ENCODE data around the gene GABRB1.

GABRB1 gene

GRCh38 chr4:47045261-47045660 lies 13.9 kb downstream of the GABRB1 start:
- TF ChIP-seq CTCF (IDR thresholded peaks at IDR 0.05; ENCODE audit: borderline replicate concordance, insufficient read depth, low read depth, low read length) = no peak
- no peak overlapping the region for H3K4me3 ChIP-seq (ENCODE audit: low read depth, low read length)

GRCh38 chr4:47049347-47049746 lies 18.0 kb downstream of the GABRB1 start:
- no peak for TF ChIP-seq CTCF (IDR thresholded peaks at IDR 0.05; ENCODE audit: borderline replicate concordance, insufficient read depth, low read depth, low read length)
- no peak overlapping the region for H3K4me3 ChIP-seq (ENCODE audit: low read depth, low read length)

GRCh38 chr4:47050761-47051725 lies 19.7 kb downstream of the GABRB1 start:
- no peak for TF ChIP-seq CTCF (IDR thresholded peaks at IDR 0.05; ENCODE audit: borderline replicate concordance, insufficient read depth, low read depth, low read length)

GRCh38 chr4:47053485-47053884 lies 22.1 kb downstream of the GABRB1 start:
- TF ChIP-seq CTCF (IDR thresholded peaks at IDR 0.05; ENCODE audit: borderline replicate concordance, insufficient read depth, low read depth, low read length) = no peak
- H3K4me3 ChIP-seq (ENCODE audit: low read depth, low read length) = no peak overlapping the region

More at GRCh38 chr4:47050761-47051725, 19.7 kb downstream of the GABRB1 start:
- no peak overlapping the region for H3K4me3 ChIP-seq (ENCODE audit: low read depth, low read length)

- no peak overlapping the region for H3K4me3 ChIP-seq (ENCODE audit: low read depth, low read length)
- TF ChIP-seq CTCF (IDR thresholded peaks at IDR 0.05; ENCODE audit: borderline replicate concordance, insufficient read depth, low read depth, low read length) = no peak
Observed at GRCh38 chr4:47054130-47054529, 22.8 kb downstream of the GABRB1 start.

- no peak for TF ChIP-seq CTCF (IDR thresholded peaks at IDR 0.05; ENCODE audit: borderline replicate concordance, insufficient read depth, low read depth, low read length)
- H3K4me3 ChIP-seq (ENCODE audit: low read depth, low read length) = no peak overlapping the region
Observed at GRCh38 chr4:47057991-47058390, 26.6 kb downstream of the GABRB1 start.

- TF ChIP-seq CTCF (IDR thresholded peaks at IDR 0.05; ENCODE audit: borderline replicate concordance, insufficient read depth, low read depth, low read length) = no peak
Observed at GRCh38 chr4:47060561-47060960, 29.2 kb downstream of the GABRB1 start.

More at GRCh38 chr4:47060561-47060960, 29.2 kb downstream of the GABRB1 start:
- no peak overlapping the region for H3K4me3 ChIP-seq (ENCODE audit: low read depth, low read length)

All from GM12875 (cell line).